HepG2 (cell line): ENCODE data around the gene SPACA4. TPM values are rescaled to one million over a fixed set of nuclear protein-coding genes. Genes with fewer than 3 reads are reported as not detected.

Source experiments
- ATF7-NPFF ChIP-seq: sonication (generic); formaldehyde crosslinking; IDR thresholded peaks from 2 replicates; pipeline ENCODE4 v1.8.1; 2023; ENCODE audit warnings: mild to moderate bottlenecking, low read depth, missing genetic modification reagents, moderate library complexity
- CAMTA2 ChIP-seq: sonication (generic); formaldehyde crosslinking; IDR thresholded peaks from 2 replicates; pipeline ENCODE4 v1.4.0; 2020; ENCODE audit warnings: mild to moderate bottlenecking, missing genetic modification reagents, borderline replicate concordance
- CREM ChIP-seq, 2 experiments: sonication (generic) in 1 of 2; formaldehyde crosslinking in 1 of 2; IDR thresholded peaks; 2 replicates each; pipeline versions ENCODE4 v1.4.0 to v1.6.1; 2016 to 2020; ENCODE audit warnings: antibody characterized with exemption in 1 of 2, mild to moderate bottlenecking in 1 of 2, missing genetic modification reagents in 1 of 2
- IKZF5 ChIP-seq: IDR thresholded peaks from 2 replicates; pipeline ENCODE4 v1.6.1; 2018; ENCODE audit warnings: missing genetic modification reagents, mild to moderate bottlenecking, missing compliant biosample characterization
- ISX ChIP-seq: sonication (generic); formaldehyde crosslinking; conservative IDR thresholded peaks from 2 replicates; pipeline ENCODE4 v1.5.0; 2020; ENCODE audit warnings: missing genetic modification reagents
- MBNL3 ChIP-seq: fragments of 250-450 bp; sonication (Bioruptor Pico); conservative IDR thresholded peaks from 2 replicates; pipeline ENCODE4 v1.8.0; 2022; ENCODE audit warnings: mild to moderate bottlenecking, inconsistent platforms
- MLLT10 ChIP-seq: sonication (generic); formaldehyde crosslinking; IDR thresholded peaks from 2 replicates; pipeline ENCODE4 v1.4.0; 2020; ENCODE audit warnings: missing genetic modification reagents
- NFYB ChIP-seq: sonication (generic); formaldehyde crosslinking; IDR thresholded peaks from 2 replicates; pipeline ENCODE4 v1.4.0; 2020; ENCODE audit warnings: missing genetic modification reagents
- PBX3 ChIP-seq: sonication (generic); formaldehyde crosslinking; IDR thresholded peaks from 2 replicates; pipeline ENCODE4 v1.8.1; 2023; ENCODE audit warnings: missing genetic modification reagents, inconsistent platforms, borderline replicate concordance
- PHF5A ChIP-seq: IDR thresholded peaks from one replicate; pipeline ENCODE4 v1.6.1; 2018; ENCODE audit warnings: low read depth, missing genetic modification reagents; ENCODE audit not compliant: unreplicated experiment
- POLR2AphosphoS5 ChIP-seq: IDR thresholded peaks from 2 replicates; pipeline ENCODE4 v1.6.1; 2012; ENCODE audit warnings: low read depth, low read length
- SMAD1 ChIP-seq: sonication (generic); formaldehyde crosslinking; IDR thresholded peaks from 2 replicates; pipeline ENCODE4 v1.4.0; 2020; ENCODE audit warnings: missing genetic modification reagents, low read depth, mild to moderate bottlenecking, borderline replicate concordance
- TAF15 ChIP-seq: fragments of 200-400 bp; formaldehyde crosslinking; IDR thresholded peaks from one replicate; pipeline ENCODE4 v1.6.1; 2018; ENCODE audit warnings: mild to moderate bottlenecking, low read depth, low read length; ENCODE audit not compliant: poor library complexity, severe bottlenecking
- THAP7 ChIP-seq: sonication (generic); formaldehyde crosslinking; IDR thresholded peaks from 2 replicates; pipeline ENCODE4 v1.8.1; 2023; ENCODE audit warnings: mild to moderate bottlenecking, missing genetic modification reagents
- ZBTB21 ChIP-seq: sonication (generic); formaldehyde crosslinking; IDR thresholded peaks from 2 replicates; pipeline ENCODE4 v1.4.0; 2020; ENCODE audit warnings: missing genetic modification reagents
- ZKSCAN5 ChIP-seq: sonication (generic); formaldehyde crosslinking; IDR thresholded peaks from 2 replicates; pipeline ENCODE4 v1.5.1; 2020; ENCODE audit warnings: mild to moderate bottlenecking, missing genetic modification reagents
- ZMYM2 ChIP-seq: sonication (generic); formaldehyde crosslinking; IDR thresholded peaks from 2 replicates; pipeline ENCODE4 v1.8.0; 2022; ENCODE audit warnings: mild to moderate bottlenecking, missing genetic modification reagents
- ZNF121 ChIP-seq: sonication (generic); formaldehyde crosslinking; IDR thresholded peaks from 2 replicates; pipeline ENCODE4 v1.5.0; 2020; ENCODE audit warnings: mild to moderate bottlenecking, missing genetic modification reagents
- ZNF414 ChIP-seq: sonication (generic); formaldehyde crosslinking; IDR thresholded peaks from 2 replicates; pipeline ENCODE4 v1.5.0; 2020; ENCODE audit warnings: missing genetic modification reagents
- ZNF451 ChIP-seq: sonication (generic); formaldehyde crosslinking; IDR thresholded peaks from 2 replicates; pipeline ENCODE4 v1.5.0; 2020; ENCODE audit warnings: mild to moderate bottlenecking, missing genetic modification reagents
- ZNF496 ChIP-seq: sonication (generic); formaldehyde crosslinking; IDR thresholded peaks from 2 replicates; pipeline ENCODE4 v1.8.1; 2023; ENCODE audit warnings: mild to moderate bottlenecking, moderate library complexity, missing genetic modification reagents; ENCODE audit not compliant: insufficient replicate concordance
- ZNF512B ChIP-seq: sonication (generic); formaldehyde crosslinking; IDR thresholded peaks from 2 replicates; pipeline ENCODE4 v1.5.1; 2020; ENCODE audit warnings: missing genetic modification reagents, mild to moderate bottlenecking, borderline replicate concordance
- ZNF878 ChIP-seq: sonication (generic); formaldehyde crosslinking; IDR thresholded peaks from 2 replicates; pipeline ENCODE4 v1.8.1; 2023; ENCODE audit warnings: mild to moderate bottlenecking, missing genetic modification reagents, moderate library complexity
- polyA plus RNA-seq, 8 experiments: library from polyadenylated mRNA; depleted of rRNA in 3 of 8; stranded (reverse) in 7 of 8; unstranded in 1 of 8; fragments of >200 nt; fragmentation: Illumina TruSeq in 4 of 8; extraction: Trizol in 4 of 8; gene quantifications; 2 replicates each; pipeline versions ENCODE4 v1.2.1 to v1.2.3, GENCODE V29; 2011 to 2016; ENCODE audit warnings: low read depth in 4 of 8, missing spikeins in 1 of 8, mixed read lengths in 1 of 8; ENCODE audit not compliant: insufficient read depth in 1 of 8
- total RNA-seq, 5 experiments: library from RNA; depleted of rRNA; stranded (reverse); fragments of >200 nt; fragmentation: Illumina TruSeq; extraction: Trizol; gene quantifications; 2 replicates each; pipeline ENCODE4 v1.2.3, GENCODE V29; 2016; ENCODE audit warnings: low read depth in 1 of 5

The SPACA4 gene
- total and polyA plus RNA-seq, 2 of the 13 experiments (the other 11 are each of a cell fraction or from before 2014, with no cell fraction given), result not detected

- TF ChIP-seq ZNF512B (CRISPR knock-in tag) (no peak), PBX3 (CRISPR knock-in tag) (no peak), CAMTA2 (CRISPR knock-in tag) (no peak; the same call in 1 of the 2 replicates), IKZF5 (CRISPR knock-in tag) (peak; percentile 99), ZNF878 (CRISPR knock-in tag) (peak; percentile 21; the same call in 1 of the 2 replicates), ISX (CRISPR knock-in tag) (no peak), ZBTB21 (peak; percentile 74), ZNF451 (CRISPR knock-in tag) (0 out of 2 replicates have a peak, but pooled peaks have one; percentile 43), NFYB (CRISPR knock-in tag) (peak; percentile 64), MBNL3 (CRISPR knock-in tag) (no peak), MLLT10 (no peak), ZNF414 (CRISPR knock-in tag) (peak; percentile 95), THAP7 (CRISPR knock-in tag) (0 out of 2 replicates have a peak, but pooled peaks have one; percentile 42), ZNF121 (CRISPR knock-in tag) (0 out of 2 replicates have a peak, but pooled peaks have one; percentile 21), ZNF496 (CRISPR knock-in tag) (no peak), ZKSCAN5 (CRISPR knock-in tag) (no peak; the same call in 1 of the 2 replicates), PHF5A (CRISPR knock-in tag) (peak; percentile 94), ZMYM2 (CRISPR knock-in tag) (no peak), TAF15 (peak; percentile 61), SMAD1 (CRISPR knock-in tag) (peak; percentile 94), ATF7-NPFF (peak; percentile 85), CREM (IDR thresholded peaks at IDR 0.05) (peak; percentile 100), CREM (CRISPR knock-in tag; IDR thresholded peaks at IDR 0.05) (peak; percentile 92), POLR2AphosphoS5 (peak; percentile 97)
Observed at GRCh38 chr19:48618916-48619691, 12.6 kb downstream of the SPACA4 start, which contains the start of the genes RPL18 and SPHK2 (continued).
